ENCODE data around the gene FADD. TPM values are rescaled to one million over a fixed set of nuclear protein-coding genes. Genes with fewer than 3 reads are reported as not detected.

The FADD gene
- total RNA-seq, 1 experiment from 2014 or later: 65.3 TPM

DNA sequence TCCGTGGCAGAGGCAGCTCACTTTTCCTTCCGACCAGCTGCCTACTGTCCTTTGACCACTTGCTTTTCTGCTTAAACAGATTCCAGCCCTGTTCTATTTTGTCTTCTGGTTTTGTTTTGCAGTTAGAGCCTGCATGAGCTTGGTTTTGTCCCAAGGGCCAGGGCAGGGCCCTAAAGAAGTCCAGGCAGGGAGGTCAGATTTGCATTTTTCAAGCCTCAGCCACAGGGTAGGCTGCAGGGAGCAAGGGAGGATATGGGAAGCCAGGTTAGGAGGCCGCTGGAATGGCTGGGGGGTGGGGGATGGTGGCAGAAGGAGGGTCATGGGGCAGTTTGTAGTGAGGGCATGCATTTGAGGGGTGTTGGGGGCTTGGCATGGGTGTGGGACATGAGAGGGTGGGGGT lies 23.1 kb downstream of the FADD start:
- in situ Hi-C loops (cut with HindIII; ENCODE audit: low sequenced_read_pairs): no loop called here
- no peak for DNase-seq (ENCODE audit: low spot score)

DNA sequence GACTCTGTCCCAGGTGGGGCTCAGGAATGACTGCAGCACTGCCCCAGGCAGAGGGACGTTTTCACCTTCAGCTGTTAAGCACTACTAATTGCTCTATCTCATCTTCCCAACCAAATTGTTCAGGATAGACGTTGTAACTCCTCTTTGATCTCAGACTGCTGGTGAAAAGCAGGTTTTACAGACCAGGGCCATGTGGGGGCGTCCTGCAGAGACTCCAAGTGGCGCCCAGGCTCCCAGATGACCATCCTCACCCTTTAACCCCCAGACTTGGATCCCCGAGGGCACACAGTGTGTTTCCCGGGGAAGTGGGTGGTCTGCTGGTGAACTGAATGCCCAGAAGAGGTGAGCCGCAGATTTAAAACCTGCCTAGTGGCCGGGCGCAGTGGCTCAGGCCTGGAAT lies 23.9 kb downstream of the FADD start:
- in situ Hi-C loops (cut with HindIII; ENCODE audit: low sequenced_read_pairs): no loop called here
- DNase-seq (ENCODE audit: low spot score): no peak

DNA sequence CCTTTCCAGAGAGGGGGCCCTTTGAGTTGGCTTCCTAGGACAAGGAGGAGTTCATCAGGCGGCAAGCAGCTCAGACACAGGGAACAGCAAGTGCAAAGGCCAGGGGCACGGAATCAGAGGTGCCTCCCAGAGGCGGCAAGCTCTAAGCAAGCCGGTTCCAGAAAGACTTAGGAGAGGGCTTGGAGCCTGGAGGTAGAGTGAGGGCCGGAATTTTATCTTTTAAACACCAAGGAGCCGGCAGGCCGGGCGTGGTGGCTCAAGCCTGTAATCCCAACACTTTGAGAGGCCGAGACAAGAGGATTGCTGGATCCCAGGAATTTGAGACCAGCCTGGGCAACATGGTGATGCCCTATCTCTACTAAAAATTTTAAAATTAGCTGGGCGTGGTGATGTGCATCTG lies 26.6 kb downstream of the FADD start:
- DNase-seq (ENCODE audit: low spot score): no peak
- in situ Hi-C loops (cut with HindIII; ENCODE audit: low sequenced_read_pairs): no loop called here

DNA sequence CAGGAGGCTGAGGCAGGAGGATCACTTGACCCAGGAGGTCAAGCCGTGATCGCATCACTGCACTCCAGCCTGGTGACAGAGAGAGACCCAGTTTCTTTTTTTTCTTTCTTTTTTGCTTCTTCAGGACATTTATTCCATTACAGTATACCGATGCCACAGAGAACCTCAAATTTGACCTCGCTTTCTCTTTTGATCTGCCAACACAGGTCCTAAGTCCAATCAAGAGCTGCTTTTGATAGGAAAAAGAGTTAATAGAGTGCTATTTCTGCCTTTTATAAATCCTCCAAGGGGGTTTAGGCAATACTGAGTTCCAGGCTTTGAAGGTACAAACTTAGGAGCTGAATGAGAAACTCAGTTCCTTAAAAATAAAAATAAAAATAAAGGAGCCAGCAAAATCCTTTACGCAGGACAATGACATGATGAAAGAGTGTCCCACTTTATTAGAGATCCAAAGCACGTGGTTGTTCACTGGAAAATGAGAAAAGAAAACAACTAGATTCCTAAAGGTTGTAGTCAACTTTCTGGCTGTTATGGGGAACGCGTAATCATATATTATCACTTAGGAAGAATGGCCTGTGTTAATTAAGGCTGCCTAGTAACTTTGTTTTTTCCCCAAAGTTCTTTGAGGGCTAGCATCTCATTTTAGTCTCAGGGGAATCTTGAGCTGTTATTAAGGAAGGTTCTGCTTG lies 27.2 kb downstream of the FADD start:
- DNase-seq (ENCODE audit: low spot score): no peak
- in situ Hi-C loops (cut with HindIII; ENCODE audit: low sequenced_read_pairs): no loop called here

DNA sequence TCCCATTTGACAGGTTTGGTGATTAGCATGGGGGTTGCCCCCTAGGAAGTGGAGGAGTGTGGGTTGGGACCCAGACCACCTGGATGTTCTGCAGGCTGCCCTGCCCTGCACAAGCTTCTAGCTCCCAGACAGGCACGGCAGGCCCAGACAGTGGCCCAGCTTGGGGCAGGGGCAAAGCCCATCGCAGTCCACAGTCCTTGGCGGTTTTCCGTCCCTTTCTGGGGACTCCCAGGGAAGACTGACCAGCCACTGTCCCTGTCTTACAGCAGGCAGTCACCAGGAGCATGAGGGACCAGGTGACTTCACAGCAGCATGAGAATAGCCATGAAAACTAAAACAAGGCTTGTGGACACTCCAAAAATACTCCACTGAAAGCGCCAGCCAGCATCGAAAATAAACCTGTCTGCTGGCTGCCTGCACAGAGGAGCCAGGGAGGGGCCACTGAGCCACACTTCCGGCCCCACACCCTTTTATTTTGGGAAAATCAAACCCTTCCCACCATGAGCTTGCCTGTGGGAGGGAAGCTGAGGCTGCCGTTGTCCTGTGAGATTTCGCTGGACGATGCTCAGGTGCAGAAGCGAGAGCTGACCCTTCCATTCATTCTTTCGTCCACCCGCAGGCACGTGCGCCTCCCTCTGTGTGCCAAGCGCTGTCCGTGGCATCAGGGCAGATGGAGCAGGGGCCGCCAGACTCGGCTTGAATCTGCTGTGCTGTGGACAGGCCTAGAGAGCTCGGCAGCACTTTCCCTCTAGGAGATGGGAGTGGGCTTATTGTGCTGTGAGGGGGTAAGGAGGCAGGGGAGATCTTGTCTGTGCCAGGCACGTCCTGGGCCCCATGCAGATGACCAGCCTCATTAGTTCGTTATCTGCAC lies 28.0 kb downstream of the FADD start:
- peak; percentile 31 for DNase-seq (ENCODE audit: low spot score)

DNA sequence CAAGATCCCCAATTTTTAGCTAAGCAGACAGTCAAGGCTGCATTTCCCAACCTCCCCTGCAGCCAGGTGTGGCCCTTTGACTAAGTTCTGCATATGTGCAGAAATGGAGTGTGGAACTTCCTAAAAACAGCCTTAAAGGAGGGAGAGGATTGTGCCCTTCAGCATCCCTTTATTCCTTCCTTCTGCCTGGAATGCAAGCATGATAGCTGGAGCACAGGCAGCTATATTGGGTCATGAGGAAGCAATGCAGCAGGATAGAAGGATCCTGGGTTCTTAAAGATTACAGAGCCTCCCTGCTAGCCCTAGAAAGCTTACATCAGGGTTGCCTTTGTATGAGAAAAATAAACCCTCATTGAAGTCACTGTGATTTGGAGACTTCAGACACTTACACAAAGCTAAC lies 29.9 kb downstream of the FADD start:
- no peak for DNase-seq (ENCODE audit: low spot score)
- in situ Hi-C loops (cut with HindIII; ENCODE audit: low sequenced_read_pairs): no loop called here

More for the DNA sequence above, 28.0 kb downstream of the FADD start:
- in situ Hi-C loops (cut with HindIII; ENCODE audit: low sequenced_read_pairs): no loop called here

DNA sequence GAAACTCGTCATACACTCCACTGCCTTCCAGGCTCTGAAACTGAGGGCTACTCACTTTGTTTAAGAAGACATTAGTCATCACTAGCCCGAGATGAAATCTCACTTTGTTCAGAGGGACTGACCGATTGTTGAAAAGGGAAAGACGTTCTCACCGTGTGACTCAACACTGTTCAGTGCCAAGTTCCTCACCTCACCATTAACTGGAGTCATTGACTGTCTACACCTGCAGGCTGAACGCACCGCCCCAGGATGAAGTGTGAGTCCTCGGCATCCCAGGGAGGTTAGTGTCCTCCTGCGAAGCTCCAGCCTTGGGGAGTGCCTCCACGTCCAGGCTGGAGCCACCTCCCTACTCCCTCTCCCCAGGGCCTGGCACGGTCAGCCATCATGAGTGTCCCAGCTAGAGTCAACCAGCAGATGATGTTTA lies 30.4 kb downstream of the FADD start:
- DNase-seq (ENCODE audit: low spot score): no peak
- in situ Hi-C loops (cut with HindIII; ENCODE audit: low sequenced_read_pairs): no loop called here

DNA sequence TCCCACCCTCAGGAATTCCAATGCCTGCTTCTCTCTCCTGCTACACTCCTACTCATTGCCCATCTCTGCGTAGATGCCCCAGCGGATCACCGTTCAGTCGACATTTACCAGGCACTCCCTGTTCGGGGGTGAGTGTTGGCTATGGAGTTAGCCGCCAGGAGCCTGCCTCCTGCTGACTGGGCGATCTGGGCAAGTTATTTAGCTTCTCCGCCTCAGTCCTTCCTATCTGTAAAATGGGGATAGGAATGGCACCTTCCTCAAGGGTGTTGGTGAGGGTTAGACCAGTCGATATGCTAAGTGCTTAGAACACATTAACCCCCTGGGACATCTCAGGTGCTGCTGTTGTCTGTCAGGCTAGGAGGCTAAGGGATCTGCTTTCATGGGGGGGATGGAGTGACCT lies 30.9 kb downstream of the FADD start:
- in situ Hi-C loops (cut with HindIII; ENCODE audit: low sequenced_read_pairs): no loop called here
- no peak for DNase-seq (ENCODE audit: low spot score)

DNA sequence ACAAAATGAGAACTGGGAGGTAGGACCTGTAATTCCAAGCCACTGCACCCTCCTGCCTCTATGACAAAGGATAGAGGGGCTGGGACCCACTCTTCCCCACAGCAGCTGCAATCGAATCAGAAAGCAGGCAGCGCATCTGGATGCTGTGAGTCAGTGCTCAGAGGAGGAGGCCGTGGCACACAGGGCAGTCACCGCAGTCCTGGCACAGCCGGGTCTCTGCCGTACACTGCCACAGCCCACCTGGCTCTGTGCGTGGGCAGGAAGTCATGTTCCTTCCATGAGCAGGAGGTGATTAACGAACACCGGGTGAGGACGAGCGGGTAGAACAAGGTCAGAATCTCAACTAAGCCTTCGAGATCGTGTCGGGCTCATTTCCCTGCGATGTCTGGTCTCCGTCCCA lies 37.2 kb downstream of the FADD start:
- in situ Hi-C loops (cut with HindIII; ENCODE audit: low sequenced_read_pairs): no loop called here
- no peak for DNase-seq (ENCODE audit: low spot score)

DNA sequence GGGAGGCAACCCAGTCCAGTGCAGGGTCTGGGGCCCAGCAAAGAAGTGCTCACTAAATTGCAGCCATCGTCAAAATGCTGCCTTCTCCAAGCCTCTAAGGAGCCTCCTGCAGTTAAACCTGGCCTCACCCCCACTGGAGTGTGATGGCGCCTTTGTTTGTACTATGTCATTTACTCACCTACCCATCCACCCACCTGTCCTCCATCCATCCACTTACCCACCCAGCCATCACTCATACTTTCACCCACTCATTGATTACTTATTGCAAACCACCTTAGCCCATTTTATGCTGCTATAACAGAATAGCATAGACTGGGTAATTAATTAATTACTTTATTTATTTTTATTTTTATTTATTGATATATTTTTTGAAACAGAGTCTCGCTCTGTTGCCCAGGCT lies 38.6 kb downstream of the FADD start:
- in situ Hi-C loops (cut with HindIII; ENCODE audit: low sequenced_read_pairs): no loop called here
- DNase-seq (ENCODE audit: low spot score): no peak

DNA sequence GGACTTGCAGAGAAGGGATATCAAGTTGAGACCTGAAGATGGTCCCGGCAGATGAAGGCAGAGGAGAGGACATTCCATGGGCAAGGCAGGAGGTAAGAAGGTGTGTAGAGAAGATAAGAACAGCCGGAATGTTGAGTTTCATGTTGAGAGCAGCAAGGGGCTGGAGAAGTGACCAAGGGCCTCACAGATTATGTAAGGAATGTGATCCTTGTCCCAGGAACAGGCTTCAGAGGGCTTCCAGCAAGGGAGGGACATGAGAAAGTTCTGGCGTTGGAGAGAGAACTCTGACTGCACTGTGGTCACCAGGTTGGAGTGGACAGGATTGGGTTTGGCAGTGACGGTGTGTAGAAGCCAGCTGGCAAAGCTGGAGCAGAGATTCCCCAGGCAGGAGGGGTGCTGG lies 39.8 kb downstream of the FADD start:
- in situ Hi-C loops (cut with HindIII; ENCODE audit: low sequenced_read_pairs): no loop called here
- DNase-seq (ENCODE audit: low spot score): no peak

DNA sequence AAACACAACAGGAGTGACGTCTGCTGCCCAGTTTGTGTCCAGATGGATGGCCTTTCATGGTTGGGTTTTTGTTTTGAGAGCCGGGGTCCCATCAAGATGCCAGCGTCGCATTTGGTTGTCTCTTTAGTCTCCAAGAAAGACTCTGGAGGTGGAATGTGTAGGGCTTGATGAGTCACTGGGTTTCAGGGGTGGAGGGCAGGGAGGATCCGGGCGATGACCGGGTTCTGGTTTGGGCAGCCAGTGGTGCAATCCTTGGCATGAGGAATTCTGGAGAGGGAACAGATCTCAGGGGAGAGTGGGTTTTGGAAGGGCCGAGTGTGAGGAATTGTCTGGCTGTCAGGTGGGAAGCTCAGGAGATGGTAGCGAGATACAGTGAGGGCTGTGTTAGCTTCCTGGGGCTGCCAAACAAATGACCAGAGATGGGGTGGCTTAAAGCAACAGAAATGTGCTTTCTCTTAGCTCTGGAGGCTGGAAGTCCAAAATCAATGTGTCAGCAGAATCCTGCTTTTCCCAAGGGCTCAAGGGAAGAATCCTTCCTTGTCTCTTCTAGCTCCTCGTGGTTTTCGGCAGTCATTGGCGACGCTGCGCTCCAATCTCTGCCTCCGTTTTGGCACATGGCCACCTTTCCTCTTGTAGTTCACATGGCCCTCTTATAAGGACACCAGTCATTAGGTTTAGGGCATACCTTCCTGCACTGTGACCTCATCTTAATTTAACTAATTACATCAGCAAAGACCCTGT lies 41.0 kb downstream of the FADD start:
- DNase-seq (ENCODE audit: low spot score): no peak
- in situ Hi-C loops (cut with HindIII; ENCODE audit: low sequenced_read_pairs): no loop called here

DNA sequence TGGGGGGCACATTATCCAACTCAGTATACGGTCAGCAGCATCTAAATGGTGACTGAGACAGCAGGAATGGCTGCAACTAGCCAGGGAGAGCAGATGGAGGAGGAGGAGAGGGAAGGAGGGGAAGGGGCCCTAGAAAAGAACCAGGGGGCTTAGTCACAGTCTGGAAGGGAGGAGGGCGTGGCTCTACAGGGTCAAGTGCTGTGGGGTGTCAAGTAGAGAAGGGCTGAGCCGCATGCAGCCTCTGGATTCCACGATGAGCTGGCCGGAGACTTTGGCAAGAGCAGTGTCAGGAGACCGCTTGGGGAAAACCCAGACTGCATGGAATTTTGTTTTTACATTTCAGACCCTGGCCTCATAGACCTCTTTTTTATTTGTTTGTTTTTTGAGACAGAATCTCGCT lies 41.6 kb downstream of the FADD start:
- in situ Hi-C loops (cut with HindIII; ENCODE audit: low sequenced_read_pairs): no loop called here
- no peak for DNase-seq (ENCODE audit: low spot score)

DNA sequence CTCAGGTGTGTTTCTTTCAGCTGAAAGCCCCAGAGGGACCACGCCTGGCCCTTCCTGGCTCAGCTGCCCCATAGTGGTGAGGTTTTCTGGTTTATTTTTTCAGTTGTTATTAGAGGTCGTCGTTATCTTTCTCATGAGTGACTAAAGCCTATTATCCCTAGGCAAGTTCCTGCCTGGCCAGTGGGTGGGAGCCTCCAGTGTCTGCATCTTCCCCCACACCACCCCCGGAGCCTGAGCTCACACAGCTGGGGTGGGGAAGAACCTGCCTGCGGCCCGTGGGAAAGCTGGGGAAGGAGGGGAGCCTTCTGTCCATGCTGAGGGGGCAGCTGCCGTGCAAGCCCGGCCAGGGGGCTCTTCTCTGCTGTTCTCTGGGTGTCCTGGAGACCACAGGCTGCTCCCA lies 43.1 kb downstream of the FADD start:
- in situ Hi-C loops (cut with HindIII; ENCODE audit: low sequenced_read_pairs): no loop called here
- no peak for DNase-seq (ENCODE audit: low spot score)

DNA sequence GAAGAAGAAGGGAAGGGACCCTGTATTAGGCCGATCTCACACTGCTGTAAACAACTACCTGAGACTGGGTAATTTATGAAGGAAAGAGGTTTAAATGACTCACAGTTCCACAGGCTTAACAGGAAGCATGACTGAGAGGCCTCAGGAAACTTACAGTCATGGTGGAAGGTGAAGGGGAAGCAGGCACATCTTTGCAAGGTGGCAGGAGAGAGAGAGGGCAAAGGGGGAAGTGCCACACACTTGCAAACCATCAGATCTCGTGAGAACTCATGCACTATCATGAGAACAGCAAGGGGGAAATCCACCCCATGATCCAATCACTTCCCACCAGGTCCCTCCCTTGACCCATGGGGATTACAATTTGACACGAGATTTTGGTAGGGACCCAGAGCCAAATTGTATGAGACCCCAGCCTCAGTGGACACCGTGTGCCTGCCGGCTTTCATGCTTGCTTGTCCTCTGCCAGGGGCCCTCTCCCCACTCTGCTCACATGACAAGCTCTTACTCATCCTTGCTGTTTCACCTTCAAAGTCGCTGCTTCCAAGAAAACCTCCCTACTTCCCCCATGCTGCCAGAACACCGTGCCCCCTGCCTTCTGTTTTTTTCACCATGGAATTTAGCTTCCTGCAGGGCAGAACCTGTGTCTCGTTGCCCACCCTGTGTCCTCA lies 44.1 kb downstream of the FADD start:
- in situ Hi-C loops (cut with HindIII; ENCODE audit: low sequenced_read_pairs): no loop called here
- DNase-seq (ENCODE audit: low spot score): no peak

DNA sequence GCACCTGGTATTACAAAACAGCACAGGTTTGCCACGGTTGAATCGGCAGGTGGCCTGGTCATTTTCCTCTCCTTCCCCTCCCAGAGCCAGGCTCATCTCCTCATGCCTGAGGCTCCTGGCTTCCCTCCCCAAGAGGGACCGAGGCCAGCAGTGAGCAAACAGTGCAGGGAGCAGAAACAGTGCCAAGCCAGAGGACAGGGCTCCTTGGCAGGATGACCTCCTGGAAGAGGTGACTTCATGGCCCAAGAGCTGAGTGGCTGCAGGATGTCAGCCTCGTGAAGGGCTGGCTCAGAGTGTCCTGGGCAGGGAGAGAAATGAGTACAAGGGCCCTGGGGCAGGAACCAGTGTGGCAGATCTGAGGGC lies 44.6 kb downstream of the FADD start:
- peak; percentile 93 for DNase-seq (ENCODE audit: low spot score)

DNA sequence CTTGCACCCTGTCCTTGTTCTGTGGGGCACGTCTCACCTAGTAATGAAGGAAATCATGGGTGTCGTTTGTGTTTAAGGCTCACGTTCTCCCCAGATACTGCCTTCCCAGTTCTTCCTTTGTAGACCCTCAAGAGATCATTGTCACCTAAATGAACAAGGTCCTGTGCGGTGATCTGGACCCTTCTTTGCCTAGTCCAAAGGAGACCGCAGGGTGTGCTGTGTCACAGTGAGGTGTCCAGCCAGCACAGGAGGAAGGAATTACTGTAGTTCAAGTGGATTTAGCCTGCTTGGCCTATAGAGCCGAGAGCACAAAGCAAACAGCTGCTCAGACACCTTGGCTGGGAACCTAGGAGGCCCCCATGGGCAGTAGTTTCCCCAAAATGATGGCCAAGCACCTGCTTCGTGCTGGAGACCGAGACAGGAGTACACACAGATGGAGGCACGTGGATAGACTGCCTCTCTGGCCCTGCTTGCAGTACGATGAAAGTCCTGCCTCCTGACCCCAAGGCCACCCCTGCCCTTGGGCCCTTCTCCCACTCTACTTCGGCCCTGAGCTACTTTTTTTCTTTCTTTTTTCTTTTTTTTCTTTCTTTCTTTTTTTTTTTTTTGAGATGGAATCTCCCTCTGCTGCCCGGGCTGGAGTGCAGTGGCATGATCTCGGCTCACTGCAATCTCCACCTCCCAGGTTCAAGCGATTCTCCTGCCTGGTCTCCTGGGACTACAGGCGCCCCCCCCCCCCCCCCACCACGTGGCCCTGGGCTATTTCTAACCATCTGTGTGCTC lies 48.0 kb downstream of the FADD start:
- in situ Hi-C loops (cut with HindIII; ENCODE audit: low sequenced_read_pairs): no loop called here
- no peak for DNase-seq (ENCODE audit: low spot score)

More for the DNA sequence above, 44.6 kb downstream of the FADD start:
- in situ Hi-C loops (cut with HindIII; ENCODE audit: low sequenced_read_pairs): no loop called here

DNA sequence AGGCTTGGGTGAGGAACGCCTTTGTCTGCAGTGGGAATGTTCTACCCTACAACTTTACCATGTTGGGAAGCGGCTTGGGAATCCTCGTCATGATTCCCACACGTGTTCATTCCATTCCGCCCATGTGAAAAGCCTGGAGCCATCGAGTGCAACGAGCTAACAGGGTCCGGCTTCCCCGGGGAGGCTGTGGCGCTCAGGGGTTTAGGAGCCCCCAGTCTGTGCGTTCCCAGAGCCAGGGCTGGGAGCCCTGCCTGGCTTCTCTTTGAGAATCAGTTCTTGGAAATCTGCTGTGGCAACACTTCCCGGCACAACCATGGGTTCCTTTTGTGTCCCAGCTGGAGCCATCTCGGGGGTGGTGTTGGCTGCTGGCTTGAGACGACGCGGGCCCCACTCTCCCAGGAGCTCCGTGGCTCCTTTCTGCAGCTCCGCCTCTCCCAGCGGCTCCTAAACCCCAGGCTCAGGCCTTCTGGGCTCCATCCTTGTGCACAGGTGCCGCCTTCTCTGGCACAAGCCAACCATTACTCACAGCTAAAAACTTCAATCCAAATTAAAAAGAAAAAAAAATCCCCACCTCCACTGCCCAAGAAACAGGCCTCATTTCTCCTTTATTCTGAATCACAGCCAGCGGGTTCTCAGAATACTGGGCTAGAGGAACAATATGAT lies 48.7 kb downstream of the FADD start:
- in situ Hi-C loops (cut with HindIII; ENCODE audit: low sequenced_read_pairs): no loop called here
- no peak for DNase-seq (ENCODE audit: low spot score)
